KMS-11 (cell line): ENCODE data around the gene SLC35F6.
A peak's percentile ranks its signal among the peaks of the same experiment; 100 is the strongest.

Source experiments
- H2AFZ ChIP-seq: fragments of 200-600 bp; sonication (generic); 2 replicates; pipeline ENCODE4 v1.6.1; 2016; ENCODE audit warnings: antibody characterized with exemption, mixed run types, low read depth
- H3K27ac ChIP-seq: fragments of 200-600 bp; sonication (generic); 2 replicates; pipeline ENCODE4 v1.6.1; 2016; ENCODE audit warnings: mild to moderate bottlenecking, mixed run types
- H3K27me3 ChIP-seq: fragments of 200-600 bp; sonication (generic); 2 replicates; pipeline ENCODE4 v1.6.1; 2017; ENCODE audit warnings: mild to moderate bottlenecking, low read depth, mixed run types, moderate library complexity; ENCODE audit not compliant: insufficient read depth
- H3K36me3 ChIP-seq: fragments of 200-600 bp; sonication (generic); 2 replicates; pipeline ENCODE4 v1.6.1; 2017; ENCODE audit warnings: mild to moderate bottlenecking, mixed run types; ENCODE audit not compliant: insufficient read depth
- H3K4me1 ChIP-seq: fragments of 200-600 bp; sonication (generic); 2 replicates; pipeline ENCODE4 v1.6.1; 2016; ENCODE audit warnings: mild to moderate bottlenecking, low read depth, mixed run types; ENCODE audit not compliant: poor library complexity, severe bottlenecking
- H3K4me2 ChIP-seq: fragments of 200-600 bp; sonication (generic); 2 replicates; pipeline ENCODE4 v1.7.0; 2016; ENCODE audit warnings: mild to moderate bottlenecking, mixed run types
- H3K4me3 ChIP-seq: fragments of 200-600 bp; sonication (generic); IDR thresholded peaks from 2 replicates; pipeline ENCODE4 v1.6.1; 2017; ENCODE audit warnings: low read depth, low read length, mixed read lengths; ENCODE audit not compliant: insufficient read depth
- H3K79me2 ChIP-seq: fragments of 200-600 bp; sonication (generic); 2 replicates; pipeline ENCODE4 v1.6.1; 2016; ENCODE audit warnings: low read depth, mixed run types; ENCODE audit not compliant: insufficient read depth
- H3K9ac ChIP-seq: fragments of 200-600 bp; sonication (generic); 2 replicates; pipeline ENCODE4 v1.6.1; 2016; ENCODE audit warnings: mild to moderate bottlenecking, mixed run types
- H4K20me1 ChIP-seq: fragments of 200-600 bp; sonication (generic); 2 replicates; pipeline ENCODE4 v1.6.1; 2016; ENCODE audit warnings: mild to moderate bottlenecking, mixed run types; ENCODE audit not compliant: insufficient read depth
- TF ChIP-seq, protein P1 (sequence below): fragments of 200-600 bp; sonication (generic); conservative IDR thresholded peaks from 2 replicates; pipeline ENCODE4 v1.6.1; 2017; ENCODE audit warnings: low read depth, mild to moderate bottlenecking, antibody characterized with exemption, low read length, moderate library complexity, mixed read lengths

Gene SLC35F6

DNA sequence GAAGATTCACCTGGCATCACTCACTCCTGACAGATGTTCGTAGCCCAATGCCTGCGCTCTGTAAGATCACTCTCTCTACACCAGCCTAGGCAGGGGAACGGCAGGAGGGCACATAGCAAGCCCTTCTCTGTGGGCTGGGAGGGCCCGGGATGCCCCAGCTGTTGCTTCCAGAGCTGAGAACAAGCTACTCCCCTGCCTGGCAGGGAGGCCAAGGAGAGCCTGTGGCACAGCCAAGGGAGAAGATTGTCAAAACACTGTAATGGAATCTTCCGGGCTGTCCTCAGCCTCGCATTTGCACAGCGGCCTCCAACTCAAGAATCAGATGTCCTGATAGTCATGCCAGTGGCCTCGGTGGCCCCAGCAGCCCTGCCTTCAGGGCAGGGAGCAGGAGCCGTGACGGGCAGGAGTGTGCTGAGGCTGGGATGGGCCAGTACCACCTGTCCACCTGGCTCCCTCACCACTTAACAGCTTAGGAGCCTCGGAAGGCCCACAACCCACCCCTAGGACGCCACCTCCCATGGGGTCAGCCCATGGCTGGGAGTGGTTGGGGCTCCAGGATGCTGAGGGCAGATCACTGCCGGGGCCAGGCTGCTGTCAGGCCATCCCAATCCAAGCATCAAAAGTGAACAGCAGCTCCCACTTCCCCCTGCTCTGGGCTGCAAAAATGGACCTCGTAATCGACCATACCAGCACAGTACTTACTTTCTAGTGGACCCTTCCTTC is 21.9 kb upstream of the SLC35F6 start:
- TF ChIP-seq, protein P1, sequence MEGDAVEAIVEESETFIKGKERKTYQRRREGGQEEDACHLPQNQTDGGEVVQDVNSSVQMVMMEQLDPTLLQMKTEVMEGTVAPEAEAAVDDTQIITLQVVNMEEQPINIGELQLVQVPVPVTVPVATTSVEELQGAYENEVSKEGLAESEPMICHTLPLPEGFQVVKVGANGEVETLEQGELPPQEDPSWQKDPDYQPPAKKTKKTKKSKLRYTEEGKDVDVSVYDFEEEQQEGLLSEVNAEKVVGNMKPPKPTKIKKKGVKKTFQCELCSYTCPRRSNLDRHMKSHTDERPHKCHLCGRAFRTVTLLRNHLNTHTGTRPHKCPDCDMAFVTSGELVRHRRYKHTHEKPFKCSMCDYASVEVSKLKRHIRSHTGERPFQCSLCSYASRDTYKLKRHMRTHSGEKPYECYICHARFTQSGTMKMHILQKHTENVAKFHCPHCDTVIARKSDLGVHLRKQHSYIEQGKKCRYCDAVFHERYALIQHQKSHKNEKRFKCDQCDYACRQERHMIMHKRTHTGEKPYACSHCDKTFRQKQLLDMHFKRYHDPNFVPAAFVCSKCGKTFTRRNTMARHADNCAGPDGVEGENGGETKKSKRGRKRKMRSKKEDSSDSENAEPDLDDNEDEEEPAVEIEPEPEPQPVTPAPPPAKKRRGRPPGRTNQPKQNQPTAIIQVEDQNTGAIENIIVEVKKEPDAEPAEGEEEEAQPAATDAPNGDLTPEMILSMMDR = no peak
- Histone ChIP-seq H3K9ac (no peak overlapping the region), H3K4me1 (no peaks in the 10 kb centered on the region), H4K20me1 (no peaks in the 10 kb centered on the region), H3K4me2 (no peak overlapping the region), H3K4me3 (no peak overlapping the region), H2AFZ (no peak overlapping the region), H3K79me2 (no peaks in the 10 kb centered on the region), H3K27me3 (no peaks in the 10 kb centered on the region; the same call in 1 of the 2 replicates), H3K27ac (no peak overlapping the region), H3K36me3 (no peaks in the 10 kb centered on the region)

DNA sequence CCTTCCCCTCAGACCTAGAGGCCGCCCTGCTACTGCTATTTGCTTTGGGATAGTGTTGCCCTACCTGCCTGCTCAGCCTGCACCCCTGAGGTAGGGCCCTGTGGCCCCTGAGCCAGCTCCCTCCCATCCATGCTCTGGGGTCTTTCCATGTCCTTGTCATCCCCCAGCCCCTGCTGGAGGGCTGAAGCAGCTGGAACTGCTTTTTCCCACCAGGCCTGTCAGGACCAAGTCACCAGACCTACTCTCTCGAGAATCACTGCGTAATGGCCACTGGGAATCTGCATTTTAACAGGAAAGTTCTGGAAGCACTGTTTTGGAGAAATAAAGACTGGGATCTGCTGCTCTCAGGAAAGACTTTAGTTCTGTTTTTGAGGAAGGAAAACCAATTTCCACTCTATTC is 20.2 kb upstream of the SLC35F6 start:
- Histone ChIP-seq H3K4me2 (no peak overlapping the region), H3K4me3 (no peak overlapping the region), H4K20me1 (no peaks in the 10 kb centered on the region), H3K79me2 (no peaks in the 10 kb centered on the region), H3K27me3 (no peaks in the 10 kb centered on the region; the same call in 1 of the 2 replicates), H3K9ac (no peak overlapping the region), H3K27ac (no peak overlapping the region), H3K36me3 (no peaks in the 10 kb centered on the region), H3K4me1 (no peaks in the 10 kb centered on the region), H2AFZ (no peak overlapping the region)
- TF ChIP-seq, protein P1 = no peak

DNA sequence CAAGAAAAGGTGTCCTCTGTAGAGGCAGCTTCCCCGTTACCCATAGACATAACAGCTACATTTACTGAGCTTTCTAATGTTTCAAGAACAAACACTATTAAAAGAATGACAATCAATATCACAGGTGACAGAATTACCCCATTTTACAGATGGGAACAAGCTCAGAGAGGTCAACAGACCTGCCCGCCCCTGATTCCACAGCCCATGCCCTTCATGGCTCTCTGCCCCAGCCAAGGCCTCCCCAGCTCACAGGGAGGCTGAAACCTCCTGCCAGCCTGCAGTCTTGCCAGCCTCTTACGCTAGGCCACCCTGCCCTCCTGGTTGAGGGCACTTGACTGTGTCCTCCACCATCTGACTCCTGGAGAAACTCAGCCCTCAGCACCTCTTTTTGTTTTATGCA is 19.1 kb upstream of the SLC35F6 start:
- Histone ChIP-seq H3K9ac (no peak overlapping the region), H4K20me1 (no peaks in the 10 kb centered on the region), H3K4me1 (no peaks in the 10 kb centered on the region), H3K36me3 (no peaks in the 10 kb centered on the region), H2AFZ (no peak overlapping the region), H3K4me2 (no peak overlapping the region), H3K79me2 (no peaks in the 10 kb centered on the region), H3K27me3 (no peaks in the 10 kb centered on the region; the same call in 1 of the 2 replicates), H3K27ac (no peak overlapping the region), H3K4me3 (no peak overlapping the region)
- TF ChIP-seq, protein P1 = no peak

DNA sequence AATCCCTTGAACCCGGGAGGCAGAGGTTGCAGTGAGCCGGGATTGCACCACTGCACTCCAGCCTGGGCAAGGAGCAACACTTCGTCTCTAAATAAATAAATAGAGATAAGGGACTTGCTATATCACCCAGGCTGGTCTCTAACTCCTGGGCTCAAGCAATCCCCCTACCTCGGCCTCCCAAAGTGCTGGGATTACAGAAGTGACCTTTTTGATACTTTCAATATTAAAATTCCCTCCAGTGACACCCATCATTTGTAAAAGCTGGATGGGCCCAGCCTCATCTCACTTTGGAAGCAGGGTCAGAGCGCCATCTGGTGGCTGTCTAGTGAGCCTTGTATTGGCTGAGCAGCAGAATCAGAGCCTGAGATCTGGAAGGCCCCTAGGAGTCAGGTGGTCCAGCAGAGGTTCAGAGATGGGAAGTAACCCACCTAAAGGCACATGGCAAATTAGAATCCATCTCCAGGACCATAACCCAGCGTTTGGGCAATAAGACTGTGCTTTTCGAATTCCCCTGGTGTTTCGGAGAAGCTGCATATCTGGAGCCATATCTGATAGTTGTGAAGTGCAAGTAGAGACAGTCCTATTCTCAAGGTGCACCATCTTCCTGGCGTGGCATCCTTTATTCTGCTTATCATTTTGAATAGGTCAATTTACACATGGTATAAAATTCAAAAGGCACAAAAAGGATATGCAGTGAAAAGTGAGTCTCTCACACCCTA is 18.3 kb upstream of the SLC35F6 start:
- Histone ChIP-seq H3K9ac (no peak overlapping the region), H3K4me2 (no peak overlapping the region), H3K36me3 (no peaks in the 10 kb centered on the region), H3K79me2 (no peaks in the 10 kb centered on the region), H2AFZ (no peak overlapping the region), H3K4me3 (no peak overlapping the region), H3K27ac (no peak overlapping the region), H3K27me3 (no peaks in the 10 kb centered on the region; the same call in 1 of the 2 replicates), H3K4me1 (no peaks in the 10 kb centered on the region), H4K20me1 (no peaks in the 10 kb centered on the region)
- TF ChIP-seq, protein P1 = peak; percentile 93
